Loucy (cell line): Measurements from ENCODE around the gene SLC6A9.

Experiments
- H2AFZ ChIP-seq: fragments of 200-600 bp; sonication (generic); 2 replicates; pipeline ENCODE4 v1.6.0; 2016; ENCODE audit warnings: antibody characterized with exemption, mild to moderate bottlenecking, low read length, moderate library complexity
- H3F3A ChIP-seq: fragments of 200-600 bp; 2 replicates; pipeline ENCODE4 v1.6.0; 2016; ENCODE audit warnings: antibody characterized with exemption, low read depth, mild to moderate bottlenecking
- H3K27me3 ChIP-seq: fragments of 200-600 bp; sonication (generic); 2 replicates; pipeline ENCODE4 v1.6.1; 2014; ENCODE audit warnings: low read length, mild to moderate bottlenecking; ENCODE audit not compliant: insufficient read depth, poor library complexity, severe bottlenecking
- H3K36me3 ChIP-seq: fragments of 200-600 bp; sonication (generic); 2 replicates; pipeline ENCODE4 v1.6.1; 2016; ENCODE audit warnings: low read length; ENCODE audit not compliant: insufficient read depth
- H3K4me1 ChIP-seq: fragments of 200-600 bp; sonication (generic); 2 replicates; pipeline ENCODE4 v1.5.1; 2014; ENCODE audit warnings: low read length, mild to moderate bottlenecking; ENCODE audit not compliant: insufficient read depth, poor library complexity, severe bottlenecking
- H3K4me2 ChIP-seq: fragments of 200-600 bp; sonication (generic); 2 replicates; pipeline ENCODE4 v1.6.0; 2014; ENCODE audit warnings: antibody characterized with exemption, low read length, low read depth, mild to moderate bottlenecking; ENCODE audit not compliant: poor library complexity, severe bottlenecking
- H3K4me3 ChIP-seq: fragments of 200-600 bp; sonication (generic); 2 replicates; pipeline ENCODE4 v1.5.1; 2014; ENCODE audit warnings: low read length, mild to moderate bottlenecking, mixed read lengths; ENCODE audit not compliant: poor library complexity, severe bottlenecking
- H3K79me2 ChIP-seq: fragments of 200-600 bp; sonication (generic); 2 replicates; pipeline ENCODE4 v1.6.1; 2014; ENCODE audit warnings: low read length; ENCODE audit not compliant: insufficient read depth
- H3K9ac ChIP-seq: fragments of 200-600 bp; sonication (generic); 2 replicates; pipeline ENCODE4 v1.6.0; 2014; ENCODE audit warnings: mild to moderate bottlenecking, low read depth, low read length, moderate library complexity; ENCODE audit not compliant: poor library complexity, severe bottlenecking
- H3K9me2 ChIP-seq: fragments of 200-600 bp; sonication (generic); replicated peaks from 2 replicates; pipeline ENCODE4 v1.6.1; 2016; ENCODE audit warnings: low read depth, low read length, mixed read lengths
- H3K9me3 ChIP-seq: fragments of 200-600 bp; sonication (generic); 2 replicates; pipeline ENCODE4 v1.6.1; 2014; ENCODE audit warnings: mild to moderate bottlenecking, antibody characterized with exemption, low read length, low read depth; ENCODE audit not compliant: insufficient read depth
- H4K20me1 ChIP-seq: fragments of 200-600 bp; sonication (generic); 2 replicates; pipeline ENCODE4 v1.6.0; 2014; ENCODE audit warnings: antibody characterized with exemption, low read length, mild to moderate bottlenecking; ENCODE audit not compliant: insufficient read depth, poor library complexity, severe bottlenecking
- EZH2phosphoT487 ChIP-seq: fragments of 200-600 bp; IDR thresholded peaks from 2 replicates; pipeline ENCODE4 v1.6.1; 2018; ENCODE audit warnings: antibody characterized with exemption, mild to moderate bottlenecking, moderate library complexity, borderline replicate concordance
- TF ChIP-seq, protein P1 (sequence below): fragments of 200-600 bp; sonication (generic); conservative IDR thresholded peaks from 2 replicates; pipeline ENCODE4 v1.5.1; 2014; ENCODE audit warnings: mild to moderate bottlenecking, antibody characterized with exemption, low read length

Gene SLC6A9

GRCh38 chr1:43986712-43987111 is 44.5 kb downstream of the SLC6A9 start:
- no peak overlapping the region for H3K4me2 ChIP-seq
- no peak overlapping the region for H2AFZ ChIP-seq
- no peaks in the 10 kb centered on the region for H3K9me2 ChIP-seq
- no peaks in the 10 kb centered on the region for H3F3A ChIP-seq
- no peaks in the 10 kb centered on the region for H3K9me3 ChIP-seq
- H3K4me3 ChIP-seq: no peak overlapping the region
- H3K4me1 ChIP-seq: no peaks in the 10 kb centered on the region
- no peak for TF ChIP-seq EZH2phosphoT487
- TF ChIP-seq, protein P1, sequence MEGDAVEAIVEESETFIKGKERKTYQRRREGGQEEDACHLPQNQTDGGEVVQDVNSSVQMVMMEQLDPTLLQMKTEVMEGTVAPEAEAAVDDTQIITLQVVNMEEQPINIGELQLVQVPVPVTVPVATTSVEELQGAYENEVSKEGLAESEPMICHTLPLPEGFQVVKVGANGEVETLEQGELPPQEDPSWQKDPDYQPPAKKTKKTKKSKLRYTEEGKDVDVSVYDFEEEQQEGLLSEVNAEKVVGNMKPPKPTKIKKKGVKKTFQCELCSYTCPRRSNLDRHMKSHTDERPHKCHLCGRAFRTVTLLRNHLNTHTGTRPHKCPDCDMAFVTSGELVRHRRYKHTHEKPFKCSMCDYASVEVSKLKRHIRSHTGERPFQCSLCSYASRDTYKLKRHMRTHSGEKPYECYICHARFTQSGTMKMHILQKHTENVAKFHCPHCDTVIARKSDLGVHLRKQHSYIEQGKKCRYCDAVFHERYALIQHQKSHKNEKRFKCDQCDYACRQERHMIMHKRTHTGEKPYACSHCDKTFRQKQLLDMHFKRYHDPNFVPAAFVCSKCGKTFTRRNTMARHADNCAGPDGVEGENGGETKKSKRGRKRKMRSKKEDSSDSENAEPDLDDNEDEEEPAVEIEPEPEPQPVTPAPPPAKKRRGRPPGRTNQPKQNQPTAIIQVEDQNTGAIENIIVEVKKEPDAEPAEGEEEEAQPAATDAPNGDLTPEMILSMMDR: no peak
- H3K79me2 ChIP-seq: peaks cover 3% of the 10 kb centered on the region; the same call in 1 of the 2 replicates
- no peaks in the 10 kb centered on the region; the same call in 1 of the 2 replicates for H3K36me3 ChIP-seq
- H3K27me3 ChIP-seq: no peaks in the 10 kb centered on the region
- no peaks in the 10 kb centered on the region for H4K20me1 ChIP-seq
- H3K9ac ChIP-seq: no peak overlapping the region

DNA sequence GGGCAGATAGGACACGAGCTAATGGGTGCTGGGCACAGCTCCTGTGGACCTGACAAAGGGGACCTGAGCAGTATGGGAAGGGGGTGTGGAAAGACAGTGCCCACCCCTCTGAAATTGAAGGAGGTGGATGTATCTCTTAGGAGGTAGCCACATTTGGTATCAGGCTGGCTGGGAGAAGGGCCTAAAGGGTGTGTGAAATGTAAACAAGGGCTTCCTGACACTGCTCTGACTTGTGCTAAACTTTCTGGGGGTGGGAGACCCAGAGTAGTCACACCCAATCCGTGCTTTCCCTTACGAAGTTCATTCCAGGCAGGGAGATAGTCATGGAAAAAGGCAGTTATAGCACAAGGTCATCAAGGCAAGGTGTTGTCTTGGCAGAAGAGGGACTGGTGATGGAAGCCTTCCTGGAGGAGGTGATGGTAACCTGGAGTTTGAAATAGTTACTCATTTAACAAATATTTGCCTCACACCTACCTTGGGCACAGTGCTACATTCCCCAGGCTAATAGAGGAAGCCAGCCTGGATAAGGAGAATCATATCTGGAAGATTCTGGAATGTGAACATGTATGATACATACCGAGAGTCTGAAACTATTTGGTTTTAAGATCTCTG is 45.2 kb downstream of the SLC6A9 start:
- H3K36me3 ChIP-seq: no peaks in the 10 kb centered on the region; the same call in 1 of the 2 replicates
- no peaks in the 10 kb centered on the region for H3K4me1 ChIP-seq
- H3K9ac ChIP-seq: no peak overlapping the region
- H3K4me3 ChIP-seq: no peak overlapping the region
- no peaks in the 10 kb centered on the region for H3K9me2 ChIP-seq
- no peaks in the 10 kb centered on the region for H3K27me3 ChIP-seq
- H4K20me1 ChIP-seq: no peaks in the 10 kb centered on the region
- H3K79me2 ChIP-seq: peaks cover 5% of the 10 kb centered on the region; the same call in 1 of the 2 replicates
- H3F3A ChIP-seq: no peaks in the 10 kb centered on the region
- no peak overlapping the region for H2AFZ ChIP-seq
- TF ChIP-seq, protein P1: no peak
- TF ChIP-seq EZH2phosphoT487: no peak
- no peak overlapping the region for H3K4me2 ChIP-seq
- no peaks in the 10 kb centered on the region for H3K9me3 ChIP-seq

DNA sequence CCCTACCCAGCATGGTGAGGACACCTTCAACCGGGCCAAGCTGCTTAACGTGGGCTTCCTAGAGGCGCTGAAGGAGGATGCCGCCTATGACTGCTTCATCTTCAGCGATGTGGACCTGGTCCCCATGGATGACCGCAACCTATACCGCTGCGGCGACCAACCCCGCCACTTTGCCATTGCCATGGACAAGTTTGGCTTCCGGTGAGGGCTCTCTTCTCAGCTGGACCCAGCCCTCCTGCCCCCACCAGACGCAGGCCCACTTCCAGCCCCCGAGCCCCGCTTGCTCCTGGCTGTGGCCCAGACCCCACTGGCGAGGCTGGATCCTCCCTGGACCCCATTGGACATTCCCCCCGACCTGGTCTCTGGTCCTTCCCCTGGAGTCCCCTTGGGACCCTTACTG is 46.4 kb downstream of the SLC6A9 start:
- H3K27me3 ChIP-seq: no peaks in the 10 kb centered on the region
- H2AFZ ChIP-seq: no peak overlapping the region
- H3K36me3 ChIP-seq: no peaks in the 10 kb centered on the region; the same call in 1 of the 2 replicates
- no peaks in the 10 kb centered on the region for H3K9me3 ChIP-seq
- H3K9ac ChIP-seq: no peak overlapping the region
- no peaks in the 10 kb centered on the region for H3F3A ChIP-seq
- TF ChIP-seq EZH2phosphoT487: no peak
- TF ChIP-seq, protein P1: no peak
- peaks cover 5% of the 10 kb centered on the region; the same call in 1 of the 2 replicates for H3K79me2 ChIP-seq
- no peaks in the 10 kb centered on the region for H4K20me1 ChIP-seq
- no peak overlapping the region for H3K4me3 ChIP-seq
- H3K4me2 ChIP-seq: no peak overlapping the region
- peaks cover 9% of the 10 kb centered on the region for H3K4me1 ChIP-seq
- no peaks in the 10 kb centered on the region for H3K9me2 ChIP-seq
